Keratinocyte (primary cell): ENCODE data around the gene WIPF3. TPM values are rescaled to one million over a fixed set of nuclear protein-coding genes. Genes with fewer than 3 reads are reported as not detected.

Experiments used
- DNase-seq: peaks from one replicate; pipeline ENCODE4 v3.0.0-alpha.2; 2011; ENCODE audit warnings: low read depth, missing footprints, low spot score
- FAIRE-seq: peaks from 2 replicates; lab custom pipeline; 2011; peaks lifted over from hg19 to GRCh38; lab: Jason Lieb, UNC
- H2AFZ ChIP-seq: 2 replicates; pipeline ENCODE4 v1.6.0; 2012; ENCODE audit warnings: low read length, control low read depth, inconsistent platforms; ENCODE audit not compliant: control insufficient read depth
- H3K27ac ChIP-seq: 2 replicates; pipeline ENCODE4 v1.5.1; 2011; ENCODE audit warnings: low read length; ENCODE audit not compliant: control insufficient read depth, insufficient read depth
- H3K27me3 ChIP-seq: 3 replicates; pipeline ENCODE4 v1.6.0; 2011; ENCODE audit warnings: low read length; ENCODE audit not compliant: control insufficient read depth, insufficient read depth; ENCODE audit errors: extremely low read depth
- H3K36me3 ChIP-seq, 2 experiments: 2 replicates in 1 of 2; 3 replicates in 1 of 2; pipeline ENCODE4 v1.5.1; 2011; ENCODE audit warnings: low read length in 2 of 2, mild to moderate bottlenecking in 1 of 2; ENCODE audit not compliant: control insufficient read depth in 2 of 2, insufficient read depth in 2 of 2; ENCODE audit errors: extremely low read depth in 1 of 2
- H3K4me1 ChIP-seq: 3 replicates; pipeline ENCODE4 v1.5.1; 2011; ENCODE audit warnings: low read length; ENCODE audit not compliant: control insufficient read depth, insufficient read depth; ENCODE audit errors: extremely low read depth
- H3K4me2 ChIP-seq: 3 replicates; pipeline ENCODE4 v1.6.0; 2011; ENCODE audit warnings: low read depth, low read length; ENCODE audit not compliant: control insufficient read depth, insufficient read depth; ENCODE audit errors: extremely low read depth
- H3K4me3 ChIP-seq, 3 experiments: fragments of 200-600 bp in 1 of 3; sonication (generic) in 1 of 3; 2 replicates in 2 of 3; 3 replicates in 1 of 3; pipeline ENCODE4 v1.5.1; 2011 to 2016; ENCODE audit warnings: low read length in 3 of 3, mild to moderate bottlenecking in 3 of 3, control low read depth in 2 of 3, inconsistent platforms in 1 of 3, low read depth in 1 of 3, mixed read lengths in 1 of 3, mixed run types in 1 of 3, moderate library complexity in 1 of 3; ENCODE audit not compliant: control insufficient read depth in 2 of 3, insufficient read depth in 2 of 3; ENCODE audit errors: extremely low read depth in 1 of 3
- H3K79me2 ChIP-seq: 2 replicates; pipeline ENCODE4 v1.6.0; 2012; ENCODE audit warnings: low read length; ENCODE audit not compliant: control insufficient read depth, insufficient read depth
- H3K9ac ChIP-seq: 3 replicates; pipeline ENCODE4 v1.6.0; 2011; ENCODE audit warnings: low read length; ENCODE audit not compliant: control insufficient read depth, insufficient read depth; ENCODE audit errors: extremely low read depth
- H3K9me1 ChIP-seq: 3 replicates; pipeline ENCODE4 v1.6.0; 2011; ENCODE audit warnings: low read length; ENCODE audit not compliant: control insufficient read depth, insufficient read depth; ENCODE audit errors: extremely low read depth
- H3K9me3 ChIP-seq: 2 replicates; pipeline ENCODE4 v1.5.1; 2012; ENCODE audit warnings: low read depth, low read length; ENCODE audit not compliant: control insufficient read depth
- H4K20me1 ChIP-seq: 3 replicates; pipeline ENCODE4 v1.6.0; 2011; ENCODE audit warnings: low read length; ENCODE audit not compliant: control insufficient read depth, insufficient read depth; ENCODE audit errors: extremely low read depth
- EZH2 ChIP-seq: IDR thresholded peaks from one replicate; pipeline ENCODE4 v1.6.1; 2012; ENCODE audit warnings: inconsistent platforms, mild to moderate bottlenecking, low read length, moderate library complexity
- dilution Hi-C: fragments of 300-500 bp; cut with MboI; formaldehyde crosslinking; loops from one replicate; pipeline ENCODE4 v1.7.0; 2020; ENCODE audit warnings: low sequenced_read_pairs; ENCODE audit not compliant: extremely low pct_ligation_motif_present
- polyA plus RNA-seq, 5 experiments: library from polyadenylated mRNA; depleted of rRNA in 3 of 5; stranded (reverse) in 3 of 5; stranded (forward) in 1 of 5; unstranded in 1 of 5; fragments of >200 nt; gene quantifications; 1 replicate in 1 of 5; 2 replicates in 3 of 5; 3 replicates in 1 of 5; pipeline versions ENCODE4 v1.2.1 to v1.2.3, GENCODE V29; 2011 to 2012; ENCODE audit warnings: missing spikeins in 2 of 5, low read depth in 1 of 5, low replicate concordance in 1 of 5
- TF ChIP-seq, protein P1 (sequence below), 3 experiments: IDR thresholded peaks in 1 of 3; conservative IDR thresholded peaks in 1 of 3; optimal IDR thresholded peaks in 1 of 3; 2 replicates in 2 of 3; 3 replicates in 1 of 3; pipeline versions ENCODE3 to v1.5.1; 2011; ENCODE audit warnings: low read length in 3 of 3, mild to moderate bottlenecking in 3 of 3, moderate library complexity in 2 of 3, control low read depth in 1 of 3, inconsistent platforms in 1 of 3; ENCODE audit not compliant: insufficient read depth in 2 of 3; ENCODE audit errors: extremely low read depth in 1 of 3

WIPF3 gene
- polyA plus RNA-seq, 1 donor (not counting 4 experiments of a cell fraction or from before 2014, with no cell fraction given) = 0.04 TPM

GRCh38 chr7:29839302-29839701 is 33.0 kb downstream of the WIPF3 start:
- Histone ChIP-seq H3K9ac (no peak overlapping the region), H3K9me1 (no peaks in the 10 kb centered on the region), H3K27ac (no peak overlapping the region), H2AFZ (no peak overlapping the region), H3K27me3 (peaks cover 18% of the 10 kb centered on the region), H4K20me1 (no peaks in the 10 kb centered on the region), H3K36me3 (no peaks in the 10 kb centered on the region), H3K4me1 (no peaks in the 10 kb centered on the region), H3K4me3 (no peak overlapping the region), H3K79me2 (no peaks in the 10 kb centered on the region), H3K9me3 (no peaks in the 10 kb centered on the region), H3K4me2 (no peak overlapping the region)
- DNase-seq (no peak), FAIRE-seq (no peak)
- dilution Hi-C loops = no loop called here
- no peak for TF ChIP-seq EZH2
- TF ChIP-seq, protein P1, sequence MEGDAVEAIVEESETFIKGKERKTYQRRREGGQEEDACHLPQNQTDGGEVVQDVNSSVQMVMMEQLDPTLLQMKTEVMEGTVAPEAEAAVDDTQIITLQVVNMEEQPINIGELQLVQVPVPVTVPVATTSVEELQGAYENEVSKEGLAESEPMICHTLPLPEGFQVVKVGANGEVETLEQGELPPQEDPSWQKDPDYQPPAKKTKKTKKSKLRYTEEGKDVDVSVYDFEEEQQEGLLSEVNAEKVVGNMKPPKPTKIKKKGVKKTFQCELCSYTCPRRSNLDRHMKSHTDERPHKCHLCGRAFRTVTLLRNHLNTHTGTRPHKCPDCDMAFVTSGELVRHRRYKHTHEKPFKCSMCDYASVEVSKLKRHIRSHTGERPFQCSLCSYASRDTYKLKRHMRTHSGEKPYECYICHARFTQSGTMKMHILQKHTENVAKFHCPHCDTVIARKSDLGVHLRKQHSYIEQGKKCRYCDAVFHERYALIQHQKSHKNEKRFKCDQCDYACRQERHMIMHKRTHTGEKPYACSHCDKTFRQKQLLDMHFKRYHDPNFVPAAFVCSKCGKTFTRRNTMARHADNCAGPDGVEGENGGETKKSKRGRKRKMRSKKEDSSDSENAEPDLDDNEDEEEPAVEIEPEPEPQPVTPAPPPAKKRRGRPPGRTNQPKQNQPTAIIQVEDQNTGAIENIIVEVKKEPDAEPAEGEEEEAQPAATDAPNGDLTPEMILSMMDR (optimal IDR thresholded peaks at IDR 0.05 in 1 of 3, IDR thresholded peaks at IDR 0.05 in 1 of 3, conservative IDR thresholded peaks at IDR 0.05 in 1 of 3; ENCODE audit: extremely low read depth in 1 of 3, insufficient read depth in 2 of 3, low read length in 3 of 3) = no peak

- H3K9me1 ChIP-seq = no peaks in the 10 kb centered on the region
- TF ChIP-seq EZH2 = no peak
- TF ChIP-seq, protein P1 (optimal IDR thresholded peaks at IDR 0.05 in 1 of 3, IDR thresholded peaks at IDR 0.05 in 1 of 3, conservative IDR thresholded peaks at IDR 0.05 in 1 of 3; ENCODE audit: extremely low read depth in 1 of 3, insufficient read depth in 2 of 3, low read length in 3 of 3) = no peak
- dilution Hi-C loops = no loop called here
- H3K4me3 ChIP-seq = no peak overlapping the region
- H3K36me3 ChIP-seq = no peaks in the 10 kb centered on the region
- H3K79me2 ChIP-seq = no peaks in the 10 kb centered on the region
- no peak overlapping the region for H3K9ac ChIP-seq
- no peak overlapping the region for H3K4me2 ChIP-seq
- no peak for DNase-seq
- H3K27me3 ChIP-seq = peaks cover 24% of the 10 kb centered on the region
- H2AFZ ChIP-seq = no peak overlapping the region
- no peaks in the 10 kb centered on the region for H3K9me3 ChIP-seq
- no peak overlapping the region for H3K27ac ChIP-seq
- H4K20me1 ChIP-seq = no peaks in the 10 kb centered on the region
- no peak for FAIRE-seq
- no peaks in the 10 kb centered on the region for H3K4me1 ChIP-seq
Measured at GRCh38 chr7:29839921-29840320, 33.6 kb downstream of the WIPF3 start.
